ENCODE results near the gene NME7.

NME7 gene

DNA sequence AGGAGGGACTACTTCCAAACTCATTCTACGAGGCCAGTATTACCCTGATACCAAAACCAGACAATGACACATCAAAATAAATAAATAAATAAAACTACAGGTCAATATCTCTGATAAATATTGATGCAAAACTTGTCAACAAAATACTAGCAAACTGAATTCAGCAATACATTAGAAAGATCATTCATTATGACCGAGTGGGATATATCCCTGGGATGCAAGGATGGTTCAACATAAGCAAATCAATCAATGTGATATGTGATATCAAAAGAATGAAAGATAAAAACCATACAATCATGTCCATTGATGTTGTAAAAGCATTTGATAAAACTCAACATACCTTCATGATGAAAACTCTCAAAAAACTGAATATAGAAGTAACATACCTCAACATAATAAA is 36.7 kb downstream of the NME7 start:
- POLR2A ChIA-PET (ENCODE audit: low non-redundant PET) = no interaction called here
- no peak for DNase-seq (ENCODE audit: low spot score)
- TF ChIP-seq, protein P1, sequence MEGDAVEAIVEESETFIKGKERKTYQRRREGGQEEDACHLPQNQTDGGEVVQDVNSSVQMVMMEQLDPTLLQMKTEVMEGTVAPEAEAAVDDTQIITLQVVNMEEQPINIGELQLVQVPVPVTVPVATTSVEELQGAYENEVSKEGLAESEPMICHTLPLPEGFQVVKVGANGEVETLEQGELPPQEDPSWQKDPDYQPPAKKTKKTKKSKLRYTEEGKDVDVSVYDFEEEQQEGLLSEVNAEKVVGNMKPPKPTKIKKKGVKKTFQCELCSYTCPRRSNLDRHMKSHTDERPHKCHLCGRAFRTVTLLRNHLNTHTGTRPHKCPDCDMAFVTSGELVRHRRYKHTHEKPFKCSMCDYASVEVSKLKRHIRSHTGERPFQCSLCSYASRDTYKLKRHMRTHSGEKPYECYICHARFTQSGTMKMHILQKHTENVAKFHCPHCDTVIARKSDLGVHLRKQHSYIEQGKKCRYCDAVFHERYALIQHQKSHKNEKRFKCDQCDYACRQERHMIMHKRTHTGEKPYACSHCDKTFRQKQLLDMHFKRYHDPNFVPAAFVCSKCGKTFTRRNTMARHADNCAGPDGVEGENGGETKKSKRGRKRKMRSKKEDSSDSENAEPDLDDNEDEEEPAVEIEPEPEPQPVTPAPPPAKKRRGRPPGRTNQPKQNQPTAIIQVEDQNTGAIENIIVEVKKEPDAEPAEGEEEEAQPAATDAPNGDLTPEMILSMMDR (conservative IDR thresholded peaks at IDR 0.05; ENCODE audit: low read depth) = no peak
- no peak overlapping the region for H3K27ac ChIP-seq
- CTCF ChIA-PET = interaction anchor here (1.4 kb wide), 1 partner anchor 9 kb away, joined by 4 read pairs; no protein-coding TSS in a partner anchor

- H3K27ac ChIP-seq = no peak overlapping the region
- ChIA-PET CTCF (interaction anchor here (0.6 to 0.7 kb wide), 2 partner anchors 130 to 134 kb away, joined by 3 to 7 read pairs; no protein-coding TSS in a partner anchor), POLR2A (ENCODE audit: low non-redundant PET) (no interaction called here)
- DNase-seq (ENCODE audit: low spot score) = no peak
- TF ChIP-seq, protein P1 (conservative IDR thresholded peaks at IDR 0.05; ENCODE audit: low read depth) = no peak
These were observed 38.2 kb downstream of the NME7 start for GRCh38 chr1:169329383-169329782.

DNA sequence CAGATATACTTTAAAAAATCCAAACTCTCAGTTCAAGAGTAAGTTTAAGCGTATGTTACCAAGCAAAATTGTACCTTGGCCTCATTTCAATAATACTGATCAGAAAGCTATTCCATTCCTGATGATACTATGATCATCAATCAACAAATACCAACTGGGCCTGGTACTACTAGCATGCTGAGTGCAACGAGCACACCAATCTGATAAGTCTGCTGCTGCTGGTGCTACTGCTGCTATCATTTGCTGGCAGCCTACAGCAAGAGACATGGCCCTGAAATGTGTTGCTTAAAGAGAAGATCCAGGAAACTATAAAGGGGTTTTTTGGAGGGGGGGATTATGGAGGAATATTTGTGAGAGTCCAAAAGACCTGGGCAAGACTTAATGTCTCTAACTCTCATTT is 39.7 kb downstream of the NME7 start:
- ChIA-PET CTCF (no interaction called here), POLR2A (ENCODE audit: low non-redundant PET) (no interaction called here)
- no peak for DNase-seq (ENCODE audit: low spot score)
- no peak overlapping the region for H3K27ac ChIP-seq
- TF ChIP-seq, protein P1 (conservative IDR thresholded peaks at IDR 0.05; ENCODE audit: low read depth) = no peak

DNA sequence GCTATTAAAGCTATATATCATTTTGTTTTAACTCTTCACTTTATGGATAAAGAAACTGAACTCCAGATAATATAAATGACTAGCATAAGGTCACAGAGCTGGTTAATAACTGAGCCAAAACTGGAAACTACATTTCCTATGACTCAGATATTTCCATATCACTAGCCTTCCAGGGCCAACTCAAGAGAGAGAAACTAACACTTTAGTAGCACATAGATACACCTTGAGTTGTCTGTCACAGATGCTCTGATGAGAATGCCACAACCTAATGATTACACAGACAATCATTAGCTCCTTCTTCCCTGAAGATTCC is 40.7 kb downstream of the NME7 start:
- POLR2A ChIA-PET (ENCODE audit: low non-redundant PET) = no interaction called here
- CTCF ChIA-PET = no interaction called here
- DNase-seq (ENCODE audit: low spot score) = peak; percentile 6
- TF ChIP-seq, protein P1 (conservative IDR thresholded peaks at IDR 0.05; ENCODE audit: low read depth) = no peak
- no peak overlapping the region for H3K27ac ChIP-seq

DNA sequence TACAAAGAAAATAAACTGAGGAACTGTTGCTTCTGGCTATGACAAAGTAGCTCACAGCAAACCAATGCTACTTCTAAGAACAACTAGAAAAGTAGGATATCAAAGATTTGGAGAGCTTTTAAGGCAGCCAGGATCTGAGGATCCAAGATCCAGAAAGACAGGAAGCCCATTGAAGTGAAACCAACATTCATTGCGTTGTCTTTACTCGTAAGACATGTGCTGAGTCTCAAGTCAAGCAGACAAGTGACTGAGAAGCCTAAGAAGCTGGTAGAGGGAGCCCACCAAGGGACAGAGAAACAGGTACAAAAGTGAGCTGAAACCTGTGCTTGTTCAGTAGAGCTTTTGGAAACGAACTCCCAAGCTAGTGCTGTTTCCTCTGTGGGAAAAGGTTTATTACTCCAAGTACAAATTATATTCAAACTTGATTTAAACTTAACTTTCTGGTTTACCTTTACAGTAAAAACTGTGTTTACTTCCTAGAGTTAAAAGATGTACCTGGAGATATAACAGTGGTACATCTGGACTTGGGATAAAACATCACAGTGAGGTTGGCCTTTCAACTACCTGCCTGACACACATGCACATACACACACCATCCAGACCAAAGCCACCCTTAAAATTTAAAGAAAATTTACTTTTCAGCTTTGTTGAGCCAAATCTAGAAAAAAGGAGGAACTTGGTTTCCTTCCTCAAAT is 41.2 kb downstream of the NME7 start:
- ChIA-PET POLR2A (ENCODE audit: low non-redundant PET) (no interaction called here), CTCF (no interaction called here)
- DNase-seq (ENCODE audit: low spot score) = no peak
- TF ChIP-seq, protein P1 (conservative IDR thresholded peaks at IDR 0.05; ENCODE audit: low read depth) = no peak
- no peak overlapping the region for H3K27ac ChIP-seq

DNA sequence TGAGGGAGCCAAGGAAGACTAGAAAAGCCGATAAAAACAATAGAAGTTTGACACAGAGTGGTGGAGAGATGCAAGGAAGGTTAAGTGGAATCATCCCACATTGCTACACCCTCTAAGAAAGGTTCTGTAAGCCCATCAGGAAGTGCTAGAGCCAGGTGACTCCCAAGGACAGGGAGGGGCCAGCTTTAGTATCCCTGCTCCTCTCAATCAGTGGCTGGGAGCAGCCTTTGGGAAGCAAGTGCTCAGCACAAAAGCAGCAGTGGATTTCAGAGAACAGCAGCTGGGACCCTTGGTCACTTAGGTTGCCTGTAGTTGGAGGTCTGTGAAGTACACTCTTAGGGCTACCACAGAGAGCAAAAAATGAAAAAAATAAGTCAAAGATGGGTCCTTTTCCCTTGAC is 42.5 kb downstream of the NME7 start:
- ChIA-PET POLR2A (ENCODE audit: low non-redundant PET) (no interaction called here), CTCF (interaction anchor here (0.6 kb wide), 1 partner anchor 369 kb away, joined by 3 read pairs; no protein-coding TSS in a partner anchor)
- TF ChIP-seq, protein P1 (conservative IDR thresholded peaks at IDR 0.05; ENCODE audit: low read depth) = no peak
- no peak overlapping the region for H3K27ac ChIP-seq
- DNase-seq (ENCODE audit: low spot score) = no peak
